ENCODE data around the gene IGF2BP1.

GRCh38 chr17:48961516-48962233, 35.5 kb upstream of the IGF2BP1 start:
- TF ChIP-seq CTCF (IDR thresholded peaks at IDR 0.05; ENCODE audit: low read depth, low read length) = no peak
- TF ChIP-seq POLR2A (IDR thresholded peaks at IDR 0.05; ENCODE audit: extremely low read depth, insufficient read length) = no peak
- TF ChIP-seq MAX (IDR thresholded peaks at IDR 0.05; ENCODE audit: low read depth, low read length) = no peak

Data from NB4 (cell line).